Measurements from ENCODE around the gene SGPL1.

Gene SGPL1

GRCh38 chr10:70781461-70782051 lies 34.2 kb upstream of the SGPL1 start:
- ATAC-seq: no peak

GRCh38 chr10:70782086-70782745 lies 33.5 kb upstream of the SGPL1 start:
- no peak for ATAC-seq

- no peak for ATAC-seq
Measured at GRCh38 chr10:70782746-70783680, 32.7 kb upstream of the SGPL1 start.

- no peak for ATAC-seq
Measured at GRCh38 chr10:70784016-70784415, 31.7 kb upstream of the SGPL1 start.

- no peak for ATAC-seq
Measured at GRCh38 chr10:70784471-70784870, 31.3 kb upstream of the SGPL1 start.

- ATAC-seq: no peak
Measured at GRCh38 chr10:70785190-70785589, 30.6 kb upstream of the SGPL1 start, which contains the start of gene TBATA. TBATA (minus strand) TSS chr10:70785377; CDS start chr10:70783379, 1,998 bp downstream.

GRCh38 chr10:70786799-70787415 lies 28.8 kb upstream of the SGPL1 start:
- ATAC-seq: no peak

GRCh38 chr10:70791386-70792039 lies 24.2 kb upstream of the SGPL1 start:
- ATAC-seq: no peak

GRCh38 chr10:70795613-70796012 lies 20.1 kb upstream of the SGPL1 start:
- no peak for ATAC-seq

GRCh38 chr10:70797840-70798239 lies 17.9 kb upstream of the SGPL1 start:
- no peak for ATAC-seq

GRCh38 chr10:70799124-70799523 lies 16.6 kb upstream of the SGPL1 start:
- ATAC-seq: no peak

- no peak for ATAC-seq
Measured at GRCh38 chr10:70801854-70802253, 13.9 kb upstream of the SGPL1 start.

- no peak for ATAC-seq
Measured at GRCh38 chr10:70803775-70804420, 11.8 kb upstream of the SGPL1 start.

GRCh38 chr10:70804421-70804808 lies 11.3 kb upstream of the SGPL1 start:
- no peak for ATAC-seq

GRCh38 chr10:70805619-70806215 lies 10.0 kb upstream of the SGPL1 start:
- no peak for ATAC-seq

GRCh38 chr10:70806841-70807240 lies 8.9 kb upstream of the SGPL1 start:
- no peak for ATAC-seq

- ATAC-seq: no peak
Measured at GRCh38 chr10:70807556-70807955, 8.2 kb upstream of the SGPL1 start.

GRCh38 chr10:70809011-70809611 lies 6.6 kb upstream of the SGPL1 start:
- no peak for ATAC-seq

- ATAC-seq: no peak
Measured at GRCh38 chr10:70809726-70810125, 6.0 kb upstream of the SGPL1 start.

GRCh38 chr10:70810967-70811366 lies 4.8 kb upstream of the SGPL1 start:
- no peak for ATAC-seq

- ATAC-seq: no peak
Measured at GRCh38 chr10:70811881-70812280, 3.9 kb upstream of the SGPL1 start.
